Mucosa of stomach (tissue), 1 donor: ENCODE results near the gene SPAG7.
A peak's percentile ranks its signal among the peaks of the same experiment; 100 is the strongest.
"Not testable (repeated sequence)": the region's sequence is repeated elsewhere in the genome, so short reads cannot be mapped to it uniquely, and the experiment has no call there.

ENCODE experiments used
- H3K27me3 ChIP-seq: one replicate; pipeline ENCODE4 v1.7.0; 2013; ENCODE audit warnings: mild to moderate bottlenecking, low read length; ENCODE audit not compliant: control insufficient read depth, insufficient read depth
- H3K36me3 ChIP-seq: one replicate; pipeline ENCODE4 v1.7.0; 2013; ENCODE audit warnings: low read length; ENCODE audit not compliant: control insufficient read depth, insufficient read depth
- H3K4me1 ChIP-seq: one replicate; pipeline ENCODE4 v1.7.0; 2013; ENCODE audit warnings: mild to moderate bottlenecking, low read length; ENCODE audit not compliant: control insufficient read depth, insufficient read depth
- H3K4me3 ChIP-seq: one replicate; pipeline ENCODE4 v1.7.0; 2013; ENCODE audit warnings: low read length
- H3K9ac ChIP-seq: one replicate; pipeline ENCODE4 v1.7.0; 2013; ENCODE audit warnings: mild to moderate bottlenecking, low read length, moderate library complexity
- H3K9me3 ChIP-seq: one replicate; pipeline ENCODE4 v1.7.0; 2013; ENCODE audit warnings: mild to moderate bottlenecking, low read length, moderate library complexity; ENCODE audit not compliant: control insufficient read depth
- donor health status: Pancreatic carcinoma.

Gene SPAG7

GRCh38 chr17:4938069-4938491 lies 29.5 kb downstream of the SPAG7 start:
- Histone ChIP-seq H3K4me3 (no peak overlapping the region), H3K36me3 (peaks cover 5% of the 10 kb centered on the region), H3K9ac (peak overlapping the region; percentile 93), H3K9me3 (no peaks in the 10 kb centered on the region), H3K27me3 (no peaks in the 10 kb centered on the region), H3K4me1 (peaks cover 34% of the 10 kb centered on the region)

GRCh38 chr17:4937553-4937952 lies 30.1 kb downstream of the SPAG7 start:
- H3K9me3 ChIP-seq: no peaks in the 10 kb centered on the region
- H3K27me3 ChIP-seq: no peaks in the 10 kb centered on the region
- H3K4me1 ChIP-seq: peaks cover 34% of the 10 kb centered on the region
- peaks cover 5% of the 10 kb centered on the region for H3K36me3 ChIP-seq
- H3K9ac ChIP-seq: no peak overlapping the region
- no peak overlapping the region for H3K4me3 ChIP-seq

DNA sequence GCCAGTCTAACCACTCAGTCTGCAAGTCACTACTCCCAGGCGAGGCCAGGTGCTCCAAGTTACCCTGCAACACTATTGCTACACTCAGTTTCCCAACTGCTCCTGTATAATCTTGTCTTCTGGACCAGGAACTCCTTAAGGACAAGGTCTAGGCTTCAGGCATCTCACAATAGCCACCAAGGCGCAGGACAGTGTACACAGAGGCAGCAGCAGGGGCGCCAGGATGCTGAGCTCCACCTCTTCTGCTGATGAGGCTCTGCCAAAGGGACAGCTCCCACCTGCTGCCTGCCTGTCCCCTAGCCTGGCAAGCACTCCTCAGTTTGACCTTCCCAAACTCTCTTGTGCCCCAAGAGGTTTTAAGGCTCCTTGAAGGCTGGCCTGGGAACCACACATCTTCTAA lies 31.2 kb downstream of the SPAG7 start:
- Histone ChIP-seq H3K27me3 (no peaks in the 10 kb centered on the region), H3K9ac (no peak overlapping the region), H3K4me3 (no peak overlapping the region), H3K4me1 (peaks cover 31% of the 10 kb centered on the region), H3K9me3 (no peaks in the 10 kb centered on the region), H3K36me3 (peaks cover 5% of the 10 kb centered on the region)

- peaks cover 23% of the 10 kb centered on the region for H3K4me1 ChIP-seq
- H3K27me3 ChIP-seq: no peaks in the 10 kb centered on the region
- H3K36me3 ChIP-seq: peaks cover 5% of the 10 kb centered on the region
- no peak overlapping the region for H3K4me3 ChIP-seq
- H3K9me3 ChIP-seq: no peaks in the 10 kb centered on the region
- H3K9ac ChIP-seq: no peak overlapping the region
Measured at GRCh38 chr17:4935650-4936049, 32.0 kb downstream of the SPAG7 start.

GRCh38 chr17:4934173-4934979 lies 33.2 kb downstream of the SPAG7 start:
- Histone ChIP-seq H3K27me3 (no peaks in the 10 kb centered on the region), H3K9me3 (no peaks in the 10 kb centered on the region), H3K36me3 (peaks cover 5% of the 10 kb centered on the region), H3K9ac (peak overlapping the region; percentile 45), H3K4me3 (no peak overlapping the region), H3K4me1 (peaks cover 19% of the 10 kb centered on the region)

GRCh38 chr17:4933646-4934045 lies 34.0 kb downstream of the SPAG7 start:
- Histone ChIP-seq H3K4me1 (peaks cover 13% of the 10 kb centered on the region), H3K36me3 (peaks cover 5% of the 10 kb centered on the region), H3K9me3 (no peaks in the 10 kb centered on the region), H3K27me3 (no peaks in the 10 kb centered on the region), H3K9ac (peak overlapping the region; percentile 45), H3K4me3 (no peak overlapping the region)

DNA sequence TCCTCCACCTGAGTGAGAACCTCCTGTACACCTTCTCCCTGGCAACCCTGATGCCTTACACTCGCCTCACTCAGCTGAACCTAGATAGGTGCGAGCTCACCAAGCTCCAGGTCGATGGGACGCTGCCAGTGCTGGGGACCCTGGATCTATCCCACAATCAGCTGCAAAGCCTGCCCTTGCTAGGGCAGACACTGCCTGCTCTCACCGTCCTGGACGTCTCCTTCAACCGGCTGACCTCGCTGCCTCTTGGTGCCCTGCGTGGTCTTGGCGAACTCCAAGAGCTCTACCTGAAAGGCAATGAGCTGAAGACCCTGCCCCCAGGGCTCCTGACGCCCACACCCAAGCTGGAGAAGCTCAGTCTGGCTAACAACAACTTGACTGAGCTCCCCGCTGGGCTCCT lies 34.9 kb downstream of the SPAG7 start:
- peaks cover 6% of the 10 kb centered on the region for H3K4me1 ChIP-seq
- H3K36me3 ChIP-seq: peaks cover 5% of the 10 kb centered on the region
- H3K9ac ChIP-seq: no peak overlapping the region
- no peaks in the 10 kb centered on the region for H3K9me3 ChIP-seq
- H3K27me3 ChIP-seq: no peaks in the 10 kb centered on the region
- H3K4me3 ChIP-seq: no peak overlapping the region

- Histone ChIP-seq H3K4me1 (peaks cover 6% of the 10 kb centered on the region), H3K9ac (no peak within 1 kb of the TSS), H3K36me3 (no peaks in the 10 kb centered on the region), H3K27me3 (no peaks in the 10 kb centered on the region), H3K9me3 (no peaks in the 10 kb centered on the region), H3K4me3 (no peak within 1 kb of the TSS)
Measured at GRCh38 chr17:4931963-4932362, 35.7 kb downstream of the SPAG7 start, which contains the start of gene GP1BA. Gene GP1BA, plus strand, starts transcription at chr17:4932277. Its CDS starts 328 bp downstream, at chr17:4932605.

GRCh38 chr17:4928881-4929280 lies 38.7 kb downstream of the SPAG7 start:
- no peaks in the 10 kb centered on the region for H3K9me3 ChIP-seq

GRCh38 chr17:4926577-4927335 lies 40.9 kb downstream of the SPAG7 start:
- not testable (repeated sequence) for H3K9me3 ChIP-seq, H3K27me3 ChIP-seq, H3K9ac ChIP-seq, H3K4me1 ChIP-seq, H3K4me3 ChIP-seq, H3K36me3 ChIP-seq

More at GRCh38 chr17:4928881-4929280, 38.7 kb downstream of the SPAG7 start:
- Histone ChIP-seq H3K4me1 (peaks cover under 1% of the 10 kb centered on the region), H3K9ac (no peak overlapping the region), H3K36me3 (no peaks in the 10 kb centered on the region), H3K4me3 (no peak overlapping the region), H3K27me3 (no peaks in the 10 kb centered on the region)

DNA sequence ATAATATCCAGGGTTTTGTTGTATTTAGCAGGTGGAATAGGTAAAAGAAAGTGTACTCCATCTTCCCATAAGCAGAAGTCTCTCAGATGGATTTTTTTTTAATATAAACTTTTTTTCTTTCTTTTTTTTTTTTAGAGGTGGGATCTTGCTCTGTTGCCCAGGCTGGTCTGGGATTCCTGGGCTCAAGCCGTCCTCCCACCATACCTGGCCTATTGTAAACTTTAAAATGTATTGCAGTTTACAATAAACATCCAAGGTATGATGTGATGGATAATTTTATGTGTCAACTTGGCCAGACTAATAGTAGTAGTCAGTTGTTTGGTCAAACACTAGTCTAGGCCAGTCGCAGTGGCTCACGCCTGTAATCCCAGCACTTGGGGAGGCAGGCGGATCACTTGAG lies 46.3 kb downstream of the SPAG7 start:
- no peak overlapping the region for H3K9ac ChIP-seq
- no peaks in the 10 kb centered on the region for H3K4me1 ChIP-seq
- no peak overlapping the region for H3K4me3 ChIP-seq
- H3K36me3 ChIP-seq: no peaks in the 10 kb centered on the region
- no peaks in the 10 kb centered on the region for H3K27me3 ChIP-seq
- no peaks in the 10 kb centered on the region for H3K9me3 ChIP-seq

GRCh38 chr17:4920351-4921048 lies 47.1 kb downstream of the SPAG7 start:
- Histone ChIP-seq H3K9ac (no peak overlapping the region), H3K27me3 (no peaks in the 10 kb centered on the region), H3K36me3 (no peaks in the 10 kb centered on the region), H3K4me3 (no peak overlapping the region), H3K4me1 (no peaks in the 10 kb centered on the region), H3K9me3 (no peaks in the 10 kb centered on the region)
